GM12801 (cell line): ENCODE results near the gene ALDH1L1.

Source experiments
- TF ChIP-seq, protein P1 (sequence below): IDR thresholded peaks from one replicate; pipeline ENCODE4 v1.5.1; 2011; ENCODE audit warnings: control low read depth; ENCODE audit not compliant: insufficient read length; ENCODE audit errors: extremely low read depth

ALDH1L1 gene

DNA sequence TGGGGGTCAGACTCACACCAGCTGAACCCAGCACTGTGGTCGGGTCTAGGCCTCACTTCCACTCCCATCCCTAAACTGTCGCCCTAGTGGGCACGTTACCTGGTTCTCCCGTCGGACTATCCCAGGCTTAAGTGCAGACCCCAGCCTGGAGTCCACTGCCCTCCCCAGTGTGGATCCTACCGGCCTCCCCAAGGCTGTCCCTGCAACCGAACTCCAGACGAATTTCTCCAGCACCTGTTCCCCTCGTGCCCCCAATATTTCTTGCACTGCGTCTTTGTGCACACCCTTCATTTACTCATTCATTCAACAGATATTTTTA lies 122.9 kb downstream of the ALDH1L1 start:
- TF ChIP-seq, protein P1, sequence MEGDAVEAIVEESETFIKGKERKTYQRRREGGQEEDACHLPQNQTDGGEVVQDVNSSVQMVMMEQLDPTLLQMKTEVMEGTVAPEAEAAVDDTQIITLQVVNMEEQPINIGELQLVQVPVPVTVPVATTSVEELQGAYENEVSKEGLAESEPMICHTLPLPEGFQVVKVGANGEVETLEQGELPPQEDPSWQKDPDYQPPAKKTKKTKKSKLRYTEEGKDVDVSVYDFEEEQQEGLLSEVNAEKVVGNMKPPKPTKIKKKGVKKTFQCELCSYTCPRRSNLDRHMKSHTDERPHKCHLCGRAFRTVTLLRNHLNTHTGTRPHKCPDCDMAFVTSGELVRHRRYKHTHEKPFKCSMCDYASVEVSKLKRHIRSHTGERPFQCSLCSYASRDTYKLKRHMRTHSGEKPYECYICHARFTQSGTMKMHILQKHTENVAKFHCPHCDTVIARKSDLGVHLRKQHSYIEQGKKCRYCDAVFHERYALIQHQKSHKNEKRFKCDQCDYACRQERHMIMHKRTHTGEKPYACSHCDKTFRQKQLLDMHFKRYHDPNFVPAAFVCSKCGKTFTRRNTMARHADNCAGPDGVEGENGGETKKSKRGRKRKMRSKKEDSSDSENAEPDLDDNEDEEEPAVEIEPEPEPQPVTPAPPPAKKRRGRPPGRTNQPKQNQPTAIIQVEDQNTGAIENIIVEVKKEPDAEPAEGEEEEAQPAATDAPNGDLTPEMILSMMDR, result no peak

DNA sequence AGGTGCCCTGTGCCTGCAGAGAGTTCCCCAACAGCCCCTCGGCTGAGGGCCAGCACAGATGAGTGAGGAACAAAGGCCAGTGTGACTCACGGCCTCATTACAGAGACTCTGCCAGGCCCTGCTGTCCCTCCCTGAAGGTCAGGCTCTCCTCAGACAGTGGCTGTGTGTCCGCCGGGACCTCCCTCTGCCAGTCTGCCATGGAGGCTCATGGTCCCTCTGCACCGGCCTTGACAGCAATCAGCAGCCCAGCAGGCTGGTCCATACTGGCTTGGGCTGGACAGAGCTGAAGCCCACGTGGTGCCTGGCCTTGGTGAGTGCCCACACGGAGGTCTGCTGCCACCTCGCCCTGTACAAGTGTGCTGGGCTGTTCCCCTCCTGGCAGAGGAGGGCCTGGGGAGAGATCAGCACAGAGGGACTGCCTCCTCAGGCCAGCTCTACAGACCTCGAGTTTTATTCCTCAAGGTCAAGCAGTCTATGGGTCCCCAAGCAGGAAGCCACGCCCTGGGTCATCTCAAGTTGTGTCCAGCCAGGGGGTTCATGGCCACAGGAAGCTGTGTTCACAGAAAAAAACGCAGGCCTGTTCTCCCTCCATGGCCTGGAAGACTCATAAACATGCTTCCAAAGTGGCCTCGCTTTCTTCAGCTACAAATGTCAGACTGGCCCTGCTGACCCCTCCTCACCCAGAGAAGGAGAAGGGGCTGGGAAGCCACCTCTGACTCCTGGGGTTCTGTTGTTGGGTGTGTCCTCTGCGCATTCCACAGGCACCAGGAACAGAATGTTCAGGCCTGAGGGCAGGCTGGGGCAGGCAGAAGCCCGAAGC lies 123.5 kb downstream of the ALDH1L1 start:
- TF ChIP-seq, protein P1, result no peak

DNA sequence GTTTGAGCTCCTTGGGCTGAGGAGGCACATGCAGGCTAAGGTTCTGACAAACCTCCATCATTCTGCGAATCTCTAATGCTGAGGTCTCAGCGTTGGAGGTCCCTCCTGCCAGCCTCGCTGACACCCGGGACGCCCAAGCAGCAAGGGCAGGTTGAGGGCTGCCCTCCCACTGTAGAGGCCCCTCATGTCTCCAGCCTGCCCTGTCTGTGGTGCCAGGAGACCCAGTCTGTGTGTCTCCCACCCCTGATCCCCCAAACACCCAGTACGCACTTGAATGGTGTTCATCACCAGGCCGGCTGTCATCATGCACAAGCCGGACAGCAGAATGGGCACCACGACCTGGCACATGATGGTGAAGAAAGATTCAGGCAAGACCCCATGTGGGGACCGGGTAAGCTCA lies 124.3 kb downstream of the ALDH1L1 start:
- TF ChIP-seq, protein P1, result no peak

DNA sequence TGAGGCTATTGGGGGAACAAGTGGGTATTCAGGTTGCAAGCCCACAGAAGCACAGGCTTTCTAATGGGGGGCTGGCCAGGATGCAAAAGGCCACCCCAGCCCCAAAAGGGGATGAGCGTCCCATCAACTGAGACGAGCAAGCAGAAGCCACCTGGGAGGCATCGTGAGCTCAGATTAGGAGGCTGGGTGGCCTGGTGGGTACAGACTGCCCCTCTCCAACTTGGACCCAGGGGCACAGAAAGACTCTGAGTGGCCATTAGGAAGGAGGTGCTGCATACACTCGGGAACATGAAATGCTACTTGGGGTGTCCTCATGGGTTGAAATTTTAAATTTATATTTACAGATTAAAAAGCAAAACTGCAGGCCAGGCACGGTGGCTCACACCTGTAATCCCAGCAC lies 125.5 kb downstream of the ALDH1L1 start:
- TF ChIP-seq, protein P1, result no peak

DNA sequence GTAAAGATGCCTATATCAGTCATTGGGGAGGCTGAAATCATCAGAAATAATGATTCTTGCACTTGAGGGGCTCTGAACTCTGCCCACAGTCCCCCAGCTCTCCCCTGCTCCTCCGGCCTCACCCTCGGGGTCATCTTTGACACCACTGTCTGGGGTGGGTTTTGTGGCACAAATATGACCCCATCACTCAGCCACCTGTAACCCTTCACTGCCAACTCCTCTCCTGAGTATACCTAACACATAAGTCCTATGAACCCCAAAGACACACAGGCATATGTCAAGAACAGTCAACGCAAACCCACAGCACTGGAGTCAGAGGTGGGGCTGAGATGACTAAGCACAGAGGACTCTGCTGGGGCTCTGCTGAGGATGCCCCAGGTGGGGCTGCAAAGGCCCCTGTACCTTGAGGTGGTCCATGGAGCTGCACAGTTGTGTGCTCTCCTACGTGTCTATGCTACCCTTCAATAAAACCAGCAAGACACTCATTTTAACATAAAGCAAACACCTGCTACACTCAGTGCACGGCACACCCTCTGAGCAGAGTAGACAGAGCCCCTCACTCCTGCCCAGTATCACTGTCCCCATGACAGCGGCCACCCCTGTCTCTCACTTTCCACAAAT lies 126.3 kb downstream of the ALDH1L1 start:
- TF ChIP-seq, protein P1, result no peak
